SK-N-SH treated with all-trans-retinoic acid at 6 μM for 48 hours (cell line): ENCODE data around the gene SLX4IP.

Experiments
- ARNTL ChIP-seq: fragments of 450-650 bp; formaldehyde crosslinking; IDR thresholded peaks from 2 replicates; pipeline ENCODE4 v1.5.0; 2020; ENCODE audit warnings: low read depth, mild to moderate bottlenecking, moderate library complexity, borderline replicate concordance
- BACH2 ChIP-seq: fragments of 250-450 bp; sonication (Bioruptor Pico); IDR thresholded peaks from 2 replicates; pipeline ENCODE4 v1.9.0; 2021; ENCODE audit warnings: mild to moderate bottlenecking, borderline replicate concordance
- CREB5 ChIP-seq: fragments of 250-450 bp; sonication (Bioruptor Pico); IDR thresholded peaks from 2 replicates; pipeline ENCODE4 v1.5.1; 2020; ENCODE audit warnings: low read depth, mild to moderate bottlenecking, moderate library complexity
- ISL1 ChIP-seq: fragments of 250-450 bp; sonication (Bioruptor Pico); IDR thresholded peaks from 2 replicates; pipeline ENCODE4 v2.1.2; 2022; ENCODE audit warnings: mild to moderate bottlenecking, moderate library complexity
- POU6F1 ChIP-seq: fragments of 250-450 bp; sonication (Bioruptor Pico); IDR thresholded peaks from 2 replicates; pipeline ENCODE4 v1.8.0; 2021; ENCODE audit warnings: low read depth, mild to moderate bottlenecking, moderate library complexity, borderline replicate concordance
- SNAI2 ChIP-seq: fragments of 250-450 bp; sonication (Bioruptor Pico); IDR thresholded peaks from 2 replicates; pipeline ENCODE4 v1.5.0; 2020; ENCODE audit warnings: mild to moderate bottlenecking, moderate library complexity
- TCF4 ChIP-seq: fragments of 250-450 bp; sonication (Bioruptor Pico); IDR thresholded peaks from 2 replicates; pipeline ENCODE4 v1.8.0; 2021; ENCODE audit warnings: mild to moderate bottlenecking, moderate library complexity, borderline replicate concordance
- ZFP3 ChIP-seq: fragments of 250-450 bp; sonication (Bioruptor Pico); IDR thresholded peaks from 2 replicates; pipeline ENCODE4 v1.5.0; 2020; ENCODE audit warnings: mild to moderate bottlenecking, moderate library complexity
- ZFP30 ChIP-seq: fragments of 450-650 bp; formaldehyde crosslinking; IDR thresholded peaks from 2 replicates; pipeline ENCODE4 v1.5.0; 2022; ENCODE audit warnings: mild to moderate bottlenecking, moderate library complexity
- ZNF565 ChIP-seq: fragments of 450-650 bp; formaldehyde crosslinking; conservative IDR thresholded peaks from 2 replicates; pipeline ENCODE4 v1.5.0; 2020; ENCODE audit warnings: low read depth, mild to moderate bottlenecking, moderate library complexity
- TF ChIP-seq, protein P1 (sequence below): fragments of 250-450 bp; sonication (Bioruptor Pico); IDR thresholded peaks from 2 replicates; pipeline ENCODE4 v1.8.0; 2020; ENCODE audit warnings: mild to moderate bottlenecking, moderate library complexity, borderline replicate concordance
- TF ChIP-seq, protein P2 (sequence below): fragments of 250-450 bp; sonication (Bioruptor Pico); IDR thresholded peaks from 2 replicates; pipeline ENCODE4 v1.5.1; 2021; ENCODE audit warnings: mild to moderate bottlenecking, moderate library complexity

GRCh38 chr20:10648651-10649050 is 213.5 kb downstream of the SLX4IP start:
- TF ChIP-seq ZFP30 (CRISPR knock-in tag) (no peak), ZFP3 (no peak), ARNTL (CRISPR knock-in tag) (no peak), SNAI2 (CRISPR knock-in tag) (no peak), ZNF565 (no peak), ISL1 (CRISPR knock-in tag) (no peak), CREB5 (CRISPR knock-in tag) (no peak), POU6F1 (CRISPR knock-in tag) (no peak), BACH2 (CRISPR knock-in tag) (no peak), TCF4 (CRISPR knock-in tag) (no peak)
- TF ChIP-seq, protein P1, sequence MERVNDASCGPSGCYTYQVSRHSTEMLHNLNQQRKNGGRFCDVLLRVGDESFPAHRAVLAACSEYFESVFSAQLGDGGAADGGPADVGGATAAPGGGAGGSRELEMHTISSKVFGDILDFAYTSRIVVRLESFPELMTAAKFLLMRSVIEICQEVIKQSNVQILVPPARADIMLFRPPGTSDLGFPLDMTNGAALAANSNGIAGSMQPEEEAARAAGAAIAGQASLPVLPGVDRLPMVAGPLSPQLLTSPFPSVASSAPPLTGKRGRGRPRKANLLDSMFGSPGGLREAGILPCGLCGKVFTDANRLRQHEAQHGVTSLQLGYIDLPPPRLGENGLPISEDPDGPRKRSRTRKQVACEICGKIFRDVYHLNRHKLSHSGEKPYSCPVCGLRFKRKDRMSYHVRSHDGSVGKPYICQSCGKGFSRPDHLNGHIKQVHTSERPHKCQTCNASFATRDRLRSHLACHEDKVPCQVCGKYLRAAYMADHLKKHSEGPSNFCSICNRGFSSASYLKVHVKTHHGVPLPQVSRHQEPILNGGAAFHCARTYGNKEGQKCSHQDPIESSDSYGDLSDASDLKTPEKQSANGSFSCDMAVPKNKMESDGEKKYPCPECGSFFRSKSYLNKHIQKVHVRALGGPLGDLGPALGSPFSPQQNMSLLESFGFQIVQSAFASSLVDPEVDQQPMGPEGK: no peak
- TF ChIP-seq, protein P2, sequence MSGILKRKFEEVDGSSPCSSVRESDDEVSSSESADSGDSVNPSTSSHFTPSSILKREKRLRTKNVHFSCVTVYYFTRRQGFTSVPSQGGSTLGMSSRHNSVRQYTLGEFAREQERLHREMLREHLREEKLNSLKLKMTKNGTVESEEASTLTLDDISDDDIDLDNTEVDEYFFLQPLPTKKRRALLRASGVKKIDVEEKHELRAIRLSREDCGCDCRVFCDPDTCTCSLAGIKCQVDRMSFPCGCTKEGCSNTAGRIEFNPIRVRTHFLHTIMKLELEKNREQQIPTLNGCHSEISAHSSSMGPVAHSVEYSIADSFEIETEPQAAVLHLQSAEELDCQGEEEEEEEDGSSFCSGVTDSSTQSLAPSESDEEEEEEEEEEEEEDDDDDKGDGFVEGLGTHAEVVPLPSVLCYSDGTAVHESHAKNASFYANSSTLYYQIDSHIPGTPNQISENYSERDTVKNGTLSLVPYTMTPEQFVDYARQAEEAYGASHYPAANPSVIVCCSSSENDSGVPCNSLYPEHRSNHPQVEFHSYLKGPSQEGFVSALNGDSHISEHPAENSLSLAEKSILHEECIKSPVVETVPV: no peak
